GM23338 (cell line): ENCODE results near the gene EOLA2.
"Not testable (repeated sequence)": the region's sequence is repeated elsewhere in the genome, so short reads cannot be mapped to it uniquely, and the experiment has no call there.

ENCODE experiments used
- CREB1 ChIP-seq: fragments of 250-450 bp; sonication (Bioruptor Pico); IDR thresholded peaks from 2 replicates; pipeline ENCODE4 v1.5.0; 2020; ENCODE audit warnings: low read depth, mild to moderate bottlenecking, moderate library complexity
- EZH2 ChIP-seq: fragments of 200-600 bp; sonication (generic); IDR thresholded peaks from one replicate; pipeline ENCODE4 v1.8.0; 2017; ENCODE audit warnings: antibody characterized with exemption, mild to moderate bottlenecking, low read depth; ENCODE audit not compliant: unreplicated experiment
- EZH2phosphoT487 ChIP-seq: fragments of 200-600 bp; sonication (generic); IDR thresholded peaks from one replicate; pipeline ENCODE4 v1.8.1; 2018; ENCODE audit warnings: antibody characterized with exemption; ENCODE audit not compliant: unreplicated experiment
- NANOG ChIP-seq: IDR thresholded peaks from 2 replicates; pipeline ENCODE4 v1.6.1; 2016; ENCODE audit warnings: antibody characterized with exemption, borderline replicate concordance
- POLR2AphosphoS5 ChIP-seq: IDR thresholded peaks from 2 replicates; pipeline ENCODE4 v1.6.1; 2016; ENCODE audit warnings: antibody characterized with exemption, low read depth
- STAT1 ChIP-seq: IDR thresholded peaks from one replicate; pipeline ENCODE4 v1.6.1; 2016; ENCODE audit warnings: antibody characterized with exemption; ENCODE audit not compliant: unreplicated experiment
- ZNF331 ChIP-seq: fragments of 250-450 bp; sonication (Bioruptor Pico); IDR thresholded peaks from 2 replicates; pipeline ENCODE4 v1.5.0; 2020; ENCODE audit warnings: low read depth, mild to moderate bottlenecking, moderate library complexity
- TF ChIP-seq, protein P1 (sequence below), 2 experiments: fragments of 200-600 bp in 1 of 2; sonication (generic) in 1 of 2; conservative IDR thresholded peaks; 2 replicates each; pipeline versions ENCODE4 v1.5.1 to v1.6.1; 2016 to 2017; ENCODE audit warnings: antibody characterized with exemption in 2 of 2, low read depth in 2 of 2, mild to moderate bottlenecking in 2 of 2, moderate library complexity in 1 of 2
- TF ChIP-seq, protein P2 (sequence below): fragments of 250-450 bp; sonication (Bioruptor Pico); IDR thresholded peaks from 2 replicates; pipeline ENCODE4 v1.5.0; 2020; ENCODE audit warnings: mild to moderate bottlenecking, moderate library complexity
- TF ChIP-seq, protein P3 (sequence below): IDR thresholded peaks from one replicate; pipeline ENCODE4 v1.6.1; 2018; ENCODE audit warnings: antibody characterized with exemption; ENCODE audit not compliant: unreplicated experiment

DNA sequence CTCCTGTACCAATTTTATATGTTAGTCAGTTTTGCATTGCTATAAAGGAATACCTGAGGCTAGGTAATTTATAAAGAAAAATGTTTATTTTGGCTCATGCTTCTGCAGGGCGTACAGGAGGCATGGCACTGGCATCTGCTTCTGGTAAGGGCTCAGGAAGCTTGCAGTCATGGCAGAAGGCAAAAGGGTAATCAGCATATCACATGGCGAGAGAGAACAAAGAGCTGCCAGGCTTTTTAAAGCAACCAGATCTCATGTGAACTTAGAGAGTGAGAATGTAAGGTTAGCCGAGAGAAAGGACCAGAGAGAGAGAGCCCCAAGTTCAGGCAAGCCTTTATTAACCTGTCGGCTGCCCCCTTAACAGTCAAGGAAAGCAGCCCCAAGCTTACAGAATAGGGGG lies 14.5 kb downstream of the EOLA2 start:
- not testable (repeated sequence) for TF ChIP-seq EZH2; ZNF331 (CRISPR knock-in tag); POLR2AphosphoS5; STAT1; EZH2phosphoT487; NANOG; CREB1 (CRISPR knock-in tag)
- TF ChIP-seq, protein P1, sequence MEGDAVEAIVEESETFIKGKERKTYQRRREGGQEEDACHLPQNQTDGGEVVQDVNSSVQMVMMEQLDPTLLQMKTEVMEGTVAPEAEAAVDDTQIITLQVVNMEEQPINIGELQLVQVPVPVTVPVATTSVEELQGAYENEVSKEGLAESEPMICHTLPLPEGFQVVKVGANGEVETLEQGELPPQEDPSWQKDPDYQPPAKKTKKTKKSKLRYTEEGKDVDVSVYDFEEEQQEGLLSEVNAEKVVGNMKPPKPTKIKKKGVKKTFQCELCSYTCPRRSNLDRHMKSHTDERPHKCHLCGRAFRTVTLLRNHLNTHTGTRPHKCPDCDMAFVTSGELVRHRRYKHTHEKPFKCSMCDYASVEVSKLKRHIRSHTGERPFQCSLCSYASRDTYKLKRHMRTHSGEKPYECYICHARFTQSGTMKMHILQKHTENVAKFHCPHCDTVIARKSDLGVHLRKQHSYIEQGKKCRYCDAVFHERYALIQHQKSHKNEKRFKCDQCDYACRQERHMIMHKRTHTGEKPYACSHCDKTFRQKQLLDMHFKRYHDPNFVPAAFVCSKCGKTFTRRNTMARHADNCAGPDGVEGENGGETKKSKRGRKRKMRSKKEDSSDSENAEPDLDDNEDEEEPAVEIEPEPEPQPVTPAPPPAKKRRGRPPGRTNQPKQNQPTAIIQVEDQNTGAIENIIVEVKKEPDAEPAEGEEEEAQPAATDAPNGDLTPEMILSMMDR (conservative IDR thresholded peaks at IDR 0.05; ENCODE audit: low read depth in 2 of 2) = not testable (repeated sequence)
- TF ChIP-seq, protein P2, sequence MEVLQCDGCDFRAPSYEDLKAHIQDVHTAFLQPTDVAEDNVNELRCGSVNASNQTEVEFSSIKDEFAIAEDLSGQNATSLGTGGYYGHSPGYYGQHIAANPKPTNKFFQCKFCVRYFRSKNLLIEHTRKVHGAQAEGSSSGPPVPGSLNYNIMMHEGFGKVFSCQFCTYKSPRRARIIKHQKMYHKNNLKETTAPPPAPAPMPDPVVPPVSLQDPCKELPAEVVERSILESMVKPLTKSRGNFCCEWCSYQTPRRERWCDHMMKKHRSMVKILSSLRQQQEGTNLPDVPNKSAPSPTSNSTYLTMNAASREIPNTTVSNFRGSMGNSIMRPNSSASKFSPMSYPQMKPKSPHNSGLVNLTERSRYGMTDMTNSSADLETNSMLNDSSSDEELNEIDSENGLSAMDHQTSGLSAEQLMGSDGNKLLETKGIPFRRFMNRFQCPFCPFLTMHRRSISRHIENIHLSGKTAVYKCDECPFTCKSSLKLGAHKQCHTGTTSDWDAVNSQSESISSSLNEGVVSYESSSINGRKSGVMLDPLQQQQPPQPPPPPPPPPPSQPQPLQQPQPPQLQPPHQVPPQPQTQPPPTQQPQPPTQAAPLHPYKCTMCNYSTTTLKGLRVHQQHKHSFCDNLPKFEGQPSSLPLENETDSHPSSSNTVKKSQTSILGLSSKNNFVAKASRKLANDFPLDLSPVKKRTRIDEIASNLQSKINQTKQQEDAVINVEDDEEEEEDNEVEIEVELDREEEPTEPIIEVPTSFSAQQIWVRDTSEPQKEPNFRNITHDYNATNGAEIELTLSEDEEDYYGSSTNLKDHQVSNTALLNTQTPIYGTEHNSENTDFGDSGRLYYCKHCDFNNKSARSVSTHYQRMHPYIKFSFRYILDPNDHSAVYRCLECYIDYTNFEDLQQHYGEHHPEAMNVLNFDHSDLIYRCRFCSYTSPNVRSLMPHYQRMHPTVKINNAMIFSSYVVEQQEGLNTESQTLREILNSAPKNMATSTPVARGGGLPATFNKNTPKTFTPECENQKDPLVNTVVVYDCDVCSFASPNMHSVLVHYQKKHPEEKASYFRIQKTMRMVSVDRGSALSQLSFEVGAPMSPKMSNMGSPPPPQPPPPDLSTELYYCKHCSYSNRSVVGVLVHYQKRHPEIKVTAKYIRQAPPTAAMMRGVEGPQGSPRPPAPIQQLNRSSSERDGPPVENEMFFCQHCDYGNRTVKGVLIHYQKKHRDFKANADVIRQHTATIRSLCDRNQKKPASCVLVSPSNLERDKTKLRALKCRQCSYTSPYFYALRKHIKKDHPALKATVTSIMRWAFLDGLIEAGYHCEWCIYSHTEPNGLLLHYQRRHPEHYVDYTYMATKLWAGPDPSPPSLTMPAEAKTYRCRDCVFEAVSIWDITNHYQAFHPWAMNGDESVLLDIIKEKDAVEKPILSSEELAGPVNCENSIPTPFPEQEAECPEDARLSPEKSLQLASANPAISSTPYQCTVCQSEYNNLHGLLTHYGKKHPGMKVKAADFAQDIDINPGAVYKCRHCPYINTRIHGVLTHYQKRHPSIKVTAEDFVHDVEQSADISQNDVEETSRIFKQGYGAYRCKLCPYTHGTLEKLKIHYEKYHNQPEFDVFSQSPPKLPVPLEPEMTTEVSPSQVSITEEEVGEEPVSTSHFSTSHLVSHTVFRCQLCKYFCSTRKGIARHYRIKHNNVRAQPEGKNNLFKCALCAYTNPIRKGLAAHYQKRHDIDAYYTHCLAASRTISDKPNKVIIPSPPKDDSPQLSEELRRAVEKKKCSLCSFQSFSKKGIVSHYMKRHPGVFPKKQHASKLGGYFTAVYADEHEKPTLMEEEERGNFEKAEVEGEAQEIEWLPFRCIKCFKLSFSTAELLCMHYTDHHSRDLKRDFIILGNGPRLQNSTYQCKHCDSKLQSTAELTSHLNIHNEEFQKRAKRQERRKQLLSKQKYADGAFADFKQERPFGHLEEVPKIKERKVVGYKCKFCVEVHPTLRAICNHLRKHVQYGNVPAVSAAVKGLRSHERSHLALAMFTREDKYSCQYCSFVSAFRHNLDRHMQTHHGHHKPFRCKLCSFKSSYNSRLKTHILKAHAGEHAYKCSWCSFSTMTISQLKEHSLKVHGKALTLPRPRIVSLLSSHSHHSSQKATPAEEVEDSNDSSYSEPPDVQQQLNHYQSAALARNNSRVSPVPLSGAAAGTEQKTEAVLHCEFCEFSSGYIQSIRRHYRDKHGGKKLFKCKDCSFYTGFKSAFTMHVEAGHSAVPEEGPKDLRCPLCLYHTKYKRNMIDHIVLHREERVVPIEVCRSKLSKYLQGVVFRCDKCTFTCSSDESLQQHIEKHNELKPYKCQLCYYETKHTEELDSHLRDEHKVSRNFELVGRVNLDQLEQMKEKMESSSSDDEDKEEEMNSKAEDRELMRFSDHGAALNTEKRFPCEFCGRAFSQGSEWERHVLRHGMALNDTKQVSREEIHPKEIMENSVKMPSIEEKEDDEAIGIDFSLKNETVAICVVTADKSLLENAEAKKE = not testable (repeated sequence)
- TF ChIP-seq, protein P3, sequence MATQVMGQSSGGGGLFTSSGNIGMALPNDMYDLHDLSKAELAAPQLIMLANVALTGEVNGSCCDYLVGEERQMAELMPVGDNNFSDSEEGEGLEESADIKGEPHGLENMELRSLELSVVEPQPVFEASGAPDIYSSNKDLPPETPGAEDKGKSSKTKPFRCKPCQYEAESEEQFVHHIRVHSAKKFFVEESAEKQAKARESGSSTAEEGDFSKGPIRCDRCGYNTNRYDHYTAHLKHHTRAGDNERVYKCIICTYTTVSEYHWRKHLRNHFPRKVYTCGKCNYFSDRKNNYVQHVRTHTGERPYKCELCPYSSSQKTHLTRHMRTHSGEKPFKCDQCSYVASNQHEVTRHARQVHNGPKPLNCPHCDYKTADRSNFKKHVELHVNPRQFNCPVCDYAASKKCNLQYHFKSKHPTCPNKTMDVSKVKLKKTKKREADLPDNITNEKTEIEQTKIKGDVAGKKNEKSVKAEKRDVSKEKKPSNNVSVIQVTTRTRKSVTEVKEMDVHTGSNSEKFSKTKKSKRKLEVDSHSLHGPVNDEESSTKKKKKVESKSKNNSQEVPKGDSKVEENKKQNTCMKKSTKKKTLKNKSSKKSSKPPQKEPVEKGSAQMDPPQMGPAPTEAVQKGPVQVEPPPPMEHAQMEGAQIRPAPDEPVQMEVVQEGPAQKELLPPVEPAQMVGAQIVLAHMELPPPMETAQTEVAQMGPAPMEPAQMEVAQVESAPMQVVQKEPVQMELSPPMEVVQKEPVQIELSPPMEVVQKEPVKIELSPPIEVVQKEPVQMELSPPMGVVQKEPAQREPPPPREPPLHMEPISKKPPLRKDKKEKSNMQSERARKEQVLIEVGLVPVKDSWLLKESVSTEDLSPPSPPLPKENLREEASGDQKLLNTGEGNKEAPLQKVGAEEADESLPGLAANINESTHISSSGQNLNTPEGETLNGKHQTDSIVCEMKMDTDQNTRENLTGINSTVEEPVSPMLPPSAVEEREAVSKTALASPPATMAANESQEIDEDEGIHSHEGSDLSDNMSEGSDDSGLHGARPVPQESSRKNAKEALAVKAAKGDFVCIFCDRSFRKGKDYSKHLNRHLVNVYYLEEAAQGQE = not testable (repeated sequence)
